Forelimb muscle (tissue), 1 donor: ENCODE measurements around the gene GHITM. TPM values are rescaled to one million over a fixed set of nuclear protein-coding genes. Genes with fewer than 3 reads are reported as not detected.

Source experiments
- DNase-seq: peaks from one replicate; pipeline ENCODE4 v3.0.0-alpha.2; 2013; ENCODE audit warnings: low read depth
- polyA plus RNA-seq: library from polyadenylated mRNA; unstranded; fragments of 120-200 nt; gene quantifications from one replicate; pipeline ENCODE4 v1.2.1, GENCODE V29; 2013; ENCODE audit not compliant: insufficient read length

The GHITM gene
- polyA plus RNA-seq, 1 donor = 114 TPM

- no peak for DNase-seq
Measured at GRCh38 chr10:84200537-84201243, 61.4 kb downstream of the GHITM start.

GRCh38 chr10:84201244-84201606, 61.9 kb downstream of the GHITM start:
- DNase-seq = no peak

- no peak for DNase-seq
Measured at GRCh38 chr10:84201682-84202081, 62.4 kb downstream of the GHITM start.

- DNase-seq = no peak
Measured at GRCh38 chr10:84202349-84202748, 63.0 kb downstream of the GHITM start.

Other genes starting within 250 kb of the GHITM start
- gene GPR15LG, start 34.3 kb downstream of the GHITM start, polyA plus RNA-seq = not detected
- gene CDHR1, start 55.0 kb downstream of the GHITM start, polyA plus RNA-seq = 0.96 TPM
- gene LRIT2, start 86.0 kb downstream of the GHITM start, polyA plus RNA-seq = not detected
- gene LRIT1, start 102.0 kb downstream of the GHITM start, polyA plus RNA-seq = not detected
- 19.2 TPM for gene RGR, start 105.5 kb downstream of the GHITM start, polyA plus RNA-seq
- gene CCSER2, start 189.1 kb downstream of the GHITM start, polyA plus RNA-seq = 57.9 TPM